ENCODE measurements around the gene RNASEH1.

DNA sequence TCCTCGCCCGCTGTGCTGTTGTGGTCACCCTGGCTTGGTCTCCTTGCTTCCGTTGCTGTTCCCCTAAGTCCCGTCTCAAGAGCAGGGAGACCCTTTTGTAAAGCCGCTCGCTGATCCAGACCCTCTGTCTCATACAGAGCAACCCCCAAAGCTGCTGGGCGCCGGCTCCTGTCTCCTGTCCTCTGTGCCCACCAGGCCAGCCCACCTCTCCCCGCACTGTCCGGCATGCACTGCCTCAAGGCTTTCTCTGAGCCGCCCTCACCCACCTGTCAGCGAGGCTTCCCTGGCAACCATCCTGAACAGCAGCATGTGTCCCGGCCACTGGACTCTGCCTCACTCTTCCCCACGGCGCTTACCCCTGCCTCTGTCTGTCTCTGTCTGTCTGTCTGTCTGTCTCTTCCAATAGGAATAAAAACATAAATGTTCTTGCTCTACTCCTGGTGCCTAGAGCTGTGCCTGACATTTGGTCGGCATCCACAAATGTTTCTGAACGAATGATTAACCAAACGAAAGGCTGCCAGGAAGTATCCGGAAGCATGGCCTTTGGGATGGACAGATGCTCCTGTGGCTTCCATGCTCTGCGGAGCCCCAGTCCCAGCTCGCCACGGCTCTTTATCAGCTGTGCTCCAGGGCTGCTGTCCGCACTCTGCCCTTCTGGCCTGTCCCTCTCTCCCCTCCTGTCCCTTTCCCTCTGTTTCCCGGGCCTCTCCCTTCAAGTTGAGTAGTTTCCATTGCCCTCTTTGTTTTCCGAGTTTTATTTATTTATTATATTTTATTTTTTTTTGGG lies 44.6 kb upstream of the RNASEH1 start:
- TF ChIP-seq, protein P1, sequence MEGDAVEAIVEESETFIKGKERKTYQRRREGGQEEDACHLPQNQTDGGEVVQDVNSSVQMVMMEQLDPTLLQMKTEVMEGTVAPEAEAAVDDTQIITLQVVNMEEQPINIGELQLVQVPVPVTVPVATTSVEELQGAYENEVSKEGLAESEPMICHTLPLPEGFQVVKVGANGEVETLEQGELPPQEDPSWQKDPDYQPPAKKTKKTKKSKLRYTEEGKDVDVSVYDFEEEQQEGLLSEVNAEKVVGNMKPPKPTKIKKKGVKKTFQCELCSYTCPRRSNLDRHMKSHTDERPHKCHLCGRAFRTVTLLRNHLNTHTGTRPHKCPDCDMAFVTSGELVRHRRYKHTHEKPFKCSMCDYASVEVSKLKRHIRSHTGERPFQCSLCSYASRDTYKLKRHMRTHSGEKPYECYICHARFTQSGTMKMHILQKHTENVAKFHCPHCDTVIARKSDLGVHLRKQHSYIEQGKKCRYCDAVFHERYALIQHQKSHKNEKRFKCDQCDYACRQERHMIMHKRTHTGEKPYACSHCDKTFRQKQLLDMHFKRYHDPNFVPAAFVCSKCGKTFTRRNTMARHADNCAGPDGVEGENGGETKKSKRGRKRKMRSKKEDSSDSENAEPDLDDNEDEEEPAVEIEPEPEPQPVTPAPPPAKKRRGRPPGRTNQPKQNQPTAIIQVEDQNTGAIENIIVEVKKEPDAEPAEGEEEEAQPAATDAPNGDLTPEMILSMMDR (IDR thresholded peaks at IDR 0.05; ENCODE audit: insufficient read depth, low read length, poor library complexity, severe bottlenecking): no peak
- TF ChIP-seq EZH2phosphoT487 (conservative IDR thresholded peaks at IDR 0.05; ENCODE audit: low read length): no peak

All from SU-DHL-6 (cell line).